AG09319 (cell line): ENCODE measurements around the gene STYX.

Experiments
- DNase-seq: peaks from one replicate; pipeline ENCODE4 v3.0.0-alpha.2; 2010; ENCODE audit warnings: low read depth; ENCODE audit errors: extremely low read depth
- CTCF ChIP-seq: IDR thresholded peaks from 2 replicates; pipeline ENCODE4 v1.5.1; 2011; ENCODE audit warnings: low read depth, mild to moderate bottlenecking, inconsistent platforms, low read length, moderate library complexity

STYX gene

GRCh38 chr14:52778702-52779101 is 48.7 kb downstream of the STYX start:
- no peak for TF ChIP-seq CTCF
- no peak for DNase-seq

GRCh38 chr14:52780893-52781292 is 50.9 kb downstream of the STYX start:
- no peak for TF ChIP-seq CTCF
- no peak for DNase-seq

- no peak for TF ChIP-seq CTCF
These were observed 51.7 kb downstream of the STYX start for GRCh38 chr14:52781629-52782028.

GRCh38 chr14:52783206-52783605 is 53.2 kb downstream of the STYX start:
- TF ChIP-seq CTCF = no peak
- no peak for DNase-seq

More at GRCh38 chr14:52781629-52782028, 51.7 kb downstream of the STYX start:
- DNase-seq = no peak

- no peak for TF ChIP-seq CTCF
- no peak for DNase-seq
These were observed 56.9 kb downstream of the STYX start for GRCh38 chr14:52786887-52787286.

- no peak for TF ChIP-seq CTCF
- no peak for DNase-seq
These were observed 59.2 kb downstream of the STYX start for GRCh38 chr14:52789118-52789517.

GRCh38 chr14:52790011-52790755 is 60.2 kb downstream of the STYX start:
- no peak for TF ChIP-seq CTCF
- no peak for DNase-seq
